ENCODE measurements around the gene STIL. TPM values are rescaled to one million over a fixed set of nuclear protein-coding genes. Genes with fewer than 3 reads are reported as not detected.

The STIL gene
- total RNA-seq, 1 donor from 2014 or later = 27.0 TPM

- TF ChIP-seq CTCF (conservative IDR thresholded peaks at IDR 0.05) = peak; percentile 20
- H3K4me3 Mint-ChIP-seq = peak overlapping the region; percentile 100
- no peaks in the 10 kb centered on the region for H3K27me3 Mint-ChIP-seq (ENCODE audit: low read depth)
- H3K4me1 Mint-ChIP-seq = peaks cover 20% of the 10 kb centered on the region
- H3K36me3 Mint-ChIP-seq (ENCODE audit: low read depth) = no peaks in the 10 kb centered on the region
- DNase-seq (ENCODE audit: low read depth, low spot score) = peak; percentile 66
- peak overlapping the region; percentile 96 for H3K27ac Mint-ChIP-seq (ENCODE audit: unreplicated experiment)
- no peaks in the 10 kb centered on the region for H3K9me3 Mint-ChIP-seq
These were observed 20.2 kb upstream of the STIL start for GRCh38 chr1:47333922-47334764.

- Mint-ChIP-seq H3K36me3 (ENCODE audit: low read depth) (no peaks in the 10 kb centered on the region), H3K9me3 (no peaks in the 10 kb centered on the region), H3K27me3 (ENCODE audit: low read depth) (no peaks in the 10 kb centered on the region), H3K27ac (ENCODE audit: unreplicated experiment) (peak within 1 kb of the TSS; percentile 96), H3K4me1 (peaks cover 20% of the 10 kb centered on the region), H3K4me3 (peak within 1 kb of the TSS; percentile 100)
- no peak for TF ChIP-seq CTCF (conservative IDR thresholded peaks at IDR 0.05)
- DNase-seq (ENCODE audit: low read depth, low spot score) = no peak
These were observed 19.6 kb upstream of the STIL start, which contains the start of gene CMPK1 for GRCh38 chr1:47333578-47333921. Gene CMPK1, plus strand, starts transcription at chr1:47333790. Its CDS starts 156 bp downstream, at chr1:47333946.

- Mint-ChIP-seq H3K9me3 (no peaks in the 10 kb centered on the region), H3K27me3 (ENCODE audit: low read depth) (no peaks in the 10 kb centered on the region), H3K27ac (ENCODE audit: unreplicated experiment) (no peak overlapping the region), H3K36me3 (ENCODE audit: low read depth) (no peaks in the 10 kb centered on the region), H3K4me3 (no peak overlapping the region), H3K4me1 (peaks cover 17% of the 10 kb centered on the region)
- DNase-seq (ENCODE audit: low read depth, low spot score) = no peak
- no peak for TF ChIP-seq CTCF (conservative IDR thresholded peaks at IDR 0.05)
These were observed 19.0 kb upstream of the STIL start for GRCh38 chr1:47332779-47333577.

GRCh38 chr1:47331875-47332274 is 17.9 kb upstream of the STIL start:
- Mint-ChIP-seq H3K36me3 (ENCODE audit: low read depth) (no peaks in the 10 kb centered on the region), H3K9me3 (no peaks in the 10 kb centered on the region), H3K27ac (ENCODE audit: unreplicated experiment) (no peak overlapping the region), H3K4me3 (no peak overlapping the region), H3K27me3 (ENCODE audit: low read depth) (no peaks in the 10 kb centered on the region), H3K4me1 (peaks cover 16% of the 10 kb centered on the region)
- DNase-seq (ENCODE audit: low read depth, low spot score) = no peak
- no peak for TF ChIP-seq CTCF (conservative IDR thresholded peaks at IDR 0.05)

GRCh38 chr1:47330212-47330611 is 16.3 kb upstream of the STIL start:
- no peak overlapping the region for H3K4me3 Mint-ChIP-seq
- no peak for DNase-seq (ENCODE audit: low read depth, low spot score)
- peaks cover 8% of the 10 kb centered on the region for H3K4me1 Mint-ChIP-seq
- no peaks in the 10 kb centered on the region for H3K9me3 Mint-ChIP-seq
- no peak overlapping the region for H3K27ac Mint-ChIP-seq (ENCODE audit: unreplicated experiment)
- H3K27me3 Mint-ChIP-seq (ENCODE audit: low read depth) = no peaks in the 10 kb centered on the region
- TF ChIP-seq CTCF (conservative IDR thresholded peaks at IDR 0.05) = no peak
- no peaks in the 10 kb centered on the region for H3K36me3 Mint-ChIP-seq (ENCODE audit: low read depth)
